Activated CD8-positive, alpha-beta T cell treated with anti-CD3 and anti-CD28 coated beads for 36 hours (primary cell): ENCODE data around the gene HSPA12A. TPM values are rescaled to one million over a fixed set of nuclear protein-coding genes. Genes with fewer than 3 reads are reported as not detected.

Experiments used
- ATAC-seq: fragments of 200-7000 bp; cut with Tn5 transposase; one replicate; pipeline ENCODE4 v1.10.0; 2021; ENCODE audit warnings: mild to moderate bottlenecking, moderate library complexity
- CTCF ChIA-PET: fragments of 350-600 bp; sonication (Branson Sonifier 250); formaldehyde crosslinking; loops from one replicate; lab custom pipeline; 2021; ENCODE audit warnings: antibody characterized with exemption; lab: Charles Lee
- POLR2A ChIA-PET: fragments of 350-600 bp; sonication (Branson Sonifier 250); formaldehyde crosslinking; loops from one replicate; lab custom pipeline; 2021; ENCODE audit warnings: antibody characterized with exemption; lab: Charles Lee
- DNase-seq: peaks from one replicate; pipeline ENCODE4 v3.0.0-alpha.2; 2020
- H3K27ac Mint-ChIP-seq: one replicate; pipeline ENCODE4 v1.8.0; 2021; ENCODE audit warnings: mild to moderate bottlenecking, mixed read lengths
- H3K27me3 Mint-ChIP-seq: one replicate; pipeline ENCODE4 v1.8.0; 2021; ENCODE audit warnings: mixed read lengths
- H3K36me3 Mint-ChIP-seq: one replicate; pipeline ENCODE4 v1.8.0; 2021; ENCODE audit warnings: low read depth, mixed read lengths
- H3K4me1 Mint-ChIP-seq: one replicate; pipeline ENCODE4 v1.8.0; 2021; ENCODE audit warnings: low read depth, mixed read lengths
- H3K4me3 Mint-ChIP-seq: one replicate; pipeline ENCODE4 v1.8.0; 2021; ENCODE audit warnings: mild to moderate bottlenecking, moderate library complexity, mixed read lengths
- H3K9me3 Mint-ChIP-seq: one replicate; pipeline ENCODE4 v1.8.0; 2021; ENCODE audit warnings: mixed read lengths
- CTCF ChIP-seq: fragments of 200-600 bp; IDR thresholded peaks from one replicate; pipeline ENCODE4 v1.8.0; 2022; ENCODE audit warnings: antibody characterized with exemption, mild to moderate bottlenecking
- intact Hi-C: fragments of 100-400 bp; cut with micrococcal nuclease; formaldehyde crosslinking; loops from one replicate; pipeline ENCODE4 v1.10.0; 2022
- total RNA-seq, 2 experiments: library from RNA; stranded (reverse); gene quantifications; one replicate each; pipeline ENCODE4 v1.2.3, GENCODE V29; 2021

HSPA12A gene
- total RNA-seq, 2 experiments from 2014 or later = 0.07 TPM; not detected in 1

GRCh38 chr10:116732573-116732972, 9.8 kb downstream of the HSPA12A start:
- Mint-ChIP-seq H3K4me3 (no peak overlapping the region), H3K4me1 (no peaks in the 10 kb centered on the region), H3K36me3 (no peaks in the 10 kb centered on the region), H3K27ac (no peak overlapping the region), H3K27me3 (peaks cover 45% of the 10 kb centered on the region), H3K9me3 (peaks cover 7% of the 10 kb centered on the region)
- intact Hi-C loops = no loop called here
- no peak for DNase-seq
- TF ChIP-seq CTCF = no peak
- POLR2A ChIA-PET = no interaction called here
- ATAC-seq = no peak
- CTCF ChIA-PET = no interaction called here

GRCh38 chr10:116730464-116731260, 11.7 kb downstream of the HSPA12A start:
- Mint-ChIP-seq H3K4me3 (no peak overlapping the region), H3K27ac (no peak overlapping the region), H3K9me3 (no peaks in the 10 kb centered on the region), H3K27me3 (peaks cover 49% of the 10 kb centered on the region), H3K4me1 (no peaks in the 10 kb centered on the region), H3K36me3 (no peaks in the 10 kb centered on the region)
- DNase-seq = no peak
- no peak for TF ChIP-seq CTCF
- CTCF ChIA-PET = no interaction called here
- no peak for ATAC-seq
- intact Hi-C loops = no loop called here
- POLR2A ChIA-PET = no interaction called here

GRCh38 chr10:116729243-116729642, 13.1 kb downstream of the HSPA12A start:
- Mint-ChIP-seq H3K36me3 (no peaks in the 10 kb centered on the region), H3K27me3 (peaks cover 52% of the 10 kb centered on the region), H3K4me3 (no peak overlapping the region), H3K27ac (no peak overlapping the region), H3K9me3 (no peaks in the 10 kb centered on the region), H3K4me1 (peaks cover 6% of the 10 kb centered on the region)
- intact Hi-C loops = no loop called here
- TF ChIP-seq CTCF = no peak
- POLR2A ChIA-PET = no interaction called here
- ATAC-seq (no peak), DNase-seq (no peak)
- CTCF ChIA-PET = no interaction called here

GRCh38 chr10:116728526-116729096, 13.8 kb downstream of the HSPA12A start:
- H3K9me3 Mint-ChIP-seq = no peaks in the 10 kb centered on the region
- H3K27ac Mint-ChIP-seq = no peak overlapping the region
- no peak for TF ChIP-seq CTCF
- ATAC-seq = no peak
- no peak for DNase-seq
- ChIA-PET CTCF (no interaction called here), POLR2A (no interaction called here)
- H3K4me3 Mint-ChIP-seq = no peak overlapping the region
- peaks cover 48% of the 10 kb centered on the region for H3K27me3 Mint-ChIP-seq
- H3K4me1 Mint-ChIP-seq = peaks cover 12% of the 10 kb centered on the region
- no peaks in the 10 kb centered on the region for H3K36me3 Mint-ChIP-seq
- intact Hi-C loops = no loop called here
